GM10248 (cell line): ENCODE measurements around the gene TPST1.
"Not testable (repeated sequence)": the region's sequence is repeated elsewhere in the genome, so short reads cannot be mapped to it uniquely, and the experiment has no call there.

ENCODE experiments used
- CTCF ChIA-PET: fragments of 300-600 bp; sonication (Branson Sonifier 250); formaldehyde crosslinking; extraction: SDS; loops from one replicate; lab custom pipeline; 2021; ENCODE audit warnings: antibody characterized with exemption; lab: Yijun Ruan, JAX
- POLR2A ChIA-PET: fragments of 350-650 bp; sonication (Branson Sonifier 250); formaldehyde crosslinking; extraction: SDS; loops from one replicate; lab custom pipeline; 2020; ENCODE audit warnings: antibody characterized with exemption; lab: Yijun Ruan, JAX
- DNase-seq: peaks from one replicate; pipeline ENCODE4 v3.0.0; 2012; ENCODE audit errors: extremely low spot score
- TF ChIP-seq, protein P1 (sequence below): IDR thresholded peaks from 2 replicates; pipeline ENCODE4 v1.5.1; 2012; ENCODE audit warnings: mild to moderate bottlenecking, low read depth; ENCODE audit errors: extremely low read depth, missing control alignments, control extremely low read depth

TPST1 gene

GRCh38 chr7:66204822-66205740 is at the start of gene TPST1:
TPST1 (plus strand) TSS chr7:66205334; CDS start chr7:66240426, 35,092 bp downstream.
- ChIA-PET POLR2A (interaction anchor here (1.2 kb wide), 1 partner anchor 209 kb away, joined by 6 read pairs; no protein-coding TSS in a partner anchor), CTCF (interaction anchor here (0.8 to 2.4 kb wide), 11 partner anchors 9 to 216 kb away, joined by 3 to 11 read pairs (median 4); partner anchors contain the start of gene ASL)
- TF ChIP-seq, protein P1, sequence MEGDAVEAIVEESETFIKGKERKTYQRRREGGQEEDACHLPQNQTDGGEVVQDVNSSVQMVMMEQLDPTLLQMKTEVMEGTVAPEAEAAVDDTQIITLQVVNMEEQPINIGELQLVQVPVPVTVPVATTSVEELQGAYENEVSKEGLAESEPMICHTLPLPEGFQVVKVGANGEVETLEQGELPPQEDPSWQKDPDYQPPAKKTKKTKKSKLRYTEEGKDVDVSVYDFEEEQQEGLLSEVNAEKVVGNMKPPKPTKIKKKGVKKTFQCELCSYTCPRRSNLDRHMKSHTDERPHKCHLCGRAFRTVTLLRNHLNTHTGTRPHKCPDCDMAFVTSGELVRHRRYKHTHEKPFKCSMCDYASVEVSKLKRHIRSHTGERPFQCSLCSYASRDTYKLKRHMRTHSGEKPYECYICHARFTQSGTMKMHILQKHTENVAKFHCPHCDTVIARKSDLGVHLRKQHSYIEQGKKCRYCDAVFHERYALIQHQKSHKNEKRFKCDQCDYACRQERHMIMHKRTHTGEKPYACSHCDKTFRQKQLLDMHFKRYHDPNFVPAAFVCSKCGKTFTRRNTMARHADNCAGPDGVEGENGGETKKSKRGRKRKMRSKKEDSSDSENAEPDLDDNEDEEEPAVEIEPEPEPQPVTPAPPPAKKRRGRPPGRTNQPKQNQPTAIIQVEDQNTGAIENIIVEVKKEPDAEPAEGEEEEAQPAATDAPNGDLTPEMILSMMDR = peak; percentile 58
- DNase-seq = peak; percentile 99

DNA sequence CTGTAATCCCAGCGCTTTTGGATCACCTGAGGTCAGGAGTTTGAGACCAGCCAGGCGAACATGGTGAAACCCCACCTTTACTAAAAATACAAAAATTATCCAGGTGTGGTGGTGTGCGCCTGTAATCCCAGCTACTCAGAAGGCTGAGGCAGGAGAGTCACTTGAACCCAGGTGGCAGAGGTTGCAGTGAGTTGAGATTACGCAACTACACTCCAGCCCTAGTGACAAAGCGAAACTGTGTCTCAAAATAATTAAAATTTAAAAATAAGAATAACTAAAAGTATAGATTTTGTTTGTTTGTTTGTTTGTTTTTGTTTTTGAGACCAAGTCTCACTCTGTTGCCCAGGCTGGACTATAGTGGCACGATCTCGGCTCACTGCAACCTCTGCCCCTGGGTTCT is 49.1 kb upstream of the TPST1 start:
- CTCF ChIA-PET, DNase-seq: not testable (repeated sequence)
- POLR2A ChIA-PET = interaction anchor here (0.7 kb wide), 1 partner anchor 413 kb away, joined by 4 read pairs; no protein-coding TSS in a partner anchor

DNA sequence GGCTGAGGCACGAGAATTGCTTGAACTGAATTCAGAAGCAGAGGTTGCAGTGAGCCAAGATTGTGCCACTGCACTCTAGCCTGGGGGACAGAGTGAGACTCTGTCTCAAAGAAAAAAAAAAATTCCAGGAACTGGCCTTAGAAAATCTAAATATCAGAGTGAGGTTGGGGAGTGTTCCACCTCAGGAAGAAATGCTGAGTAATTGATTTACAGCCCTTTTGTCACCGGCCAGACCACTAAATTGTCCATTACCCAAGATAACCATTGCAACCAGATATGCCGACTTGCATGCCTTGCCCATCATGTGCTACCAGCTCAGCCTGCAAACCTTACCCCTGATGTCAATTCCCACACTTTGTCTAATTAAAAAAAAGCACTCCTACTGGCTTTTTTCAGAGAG is 48.1 kb upstream of the TPST1 start:
- CTCF ChIA-PET = interaction anchor here (1.0 kb wide), 1 partner anchor 9 kb away, joined by 3 read pairs; no protein-coding TSS in a partner anchor
- TF ChIP-seq, protein P1 = no peak
- no peak for DNase-seq
- POLR2A ChIA-PET = no interaction called here

- TF ChIP-seq, protein P1 = no peak
- ChIA-PET CTCF (no interaction called here), POLR2A (no interaction called here)
- no peak for DNase-seq
These were observed 42.5 kb upstream of the TPST1 start for GRCh38 chr7:66162622-66163021.

DNA sequence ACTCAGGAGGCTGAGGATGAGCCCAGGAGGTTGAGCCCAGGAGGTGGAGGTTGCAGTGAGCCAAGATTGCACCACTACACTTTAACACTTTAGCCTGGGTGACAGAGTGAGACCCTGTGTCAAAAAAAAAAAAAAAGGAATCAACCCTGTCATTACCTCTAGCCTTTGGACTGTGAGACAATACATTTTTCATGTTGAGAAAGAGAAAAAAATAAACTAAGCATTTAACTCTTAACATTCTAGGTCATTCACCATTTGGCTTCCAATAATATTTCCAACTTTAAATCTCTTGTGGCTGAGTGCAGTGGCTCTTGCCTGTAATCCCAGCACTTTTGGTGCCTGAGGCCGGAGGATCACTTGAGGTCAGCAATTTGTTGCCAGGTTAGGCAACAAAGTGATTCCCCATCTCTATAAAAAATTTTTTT is 41.9 kb upstream of the TPST1 start:
- POLR2A ChIA-PET = no interaction called here

DNA sequence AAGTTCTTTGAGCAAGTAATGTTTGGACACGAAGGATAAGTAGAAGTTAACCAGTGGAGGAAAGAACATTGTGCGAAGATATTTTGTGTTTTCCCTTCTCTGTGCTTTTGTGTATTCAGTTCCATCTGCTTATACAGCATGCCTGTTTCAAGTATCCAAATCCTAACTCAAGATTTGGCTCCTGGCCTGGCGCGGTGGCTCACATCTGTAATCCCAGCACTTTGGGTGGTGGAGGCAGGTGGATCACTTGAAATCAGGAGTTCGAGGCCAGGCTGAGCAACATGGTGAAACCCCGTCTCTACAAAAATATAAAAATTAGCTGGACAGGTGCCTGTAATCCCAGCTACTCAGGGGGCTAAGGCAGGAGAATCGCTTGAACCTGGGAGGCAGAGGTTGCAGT is 40.8 kb upstream of the TPST1 start:
- CTCF ChIA-PET = no interaction called here
- POLR2A ChIA-PET = no interaction called here
- TF ChIP-seq, protein P1 = no peak
- no peak for DNase-seq

More for the DNA sequence above, 41.9 kb upstream of the TPST1 start:
- DNase-seq = no peak
- CTCF ChIA-PET = no interaction called here
- TF ChIP-seq, protein P1 = no peak

- TF ChIP-seq, protein P1 = no peak
- no peak for DNase-seq
- CTCF ChIA-PET = no interaction called here
- POLR2A ChIA-PET = no interaction called here
These were observed 37.3 kb upstream of the TPST1 start for GRCh38 chr7:66167773-66168387.
